Epithelial cell of prostate (primary cell): ENCODE results near the gene PAX5.

Source experiments
- DNase-seq: peaks from one replicate; pipeline ENCODE4 v3.0.0-alpha.2; 2011; ENCODE audit warnings: low read depth, low spot score
- H3K27ac ChIP-seq: fragments of 450-650 bp; 2 replicates; pipeline ENCODE4 v1.5.1; 2017; ENCODE audit warnings: mild to moderate bottlenecking

Gene PAX5

GRCh38 chr9:36796671-36797419, 237.2 kb downstream of the PAX5 start:
- DNase-seq: no peak
- H3K27ac ChIP-seq: no peak overlapping the region

- no peak for DNase-seq
- H3K27ac ChIP-seq: no peak overlapping the region
Measured at GRCh38 chr9:36794461-36794860, 239.6 kb downstream of the PAX5 start.

GRCh38 chr9:36793277-36793676, 240.8 kb downstream of the PAX5 start:
- H3K27ac ChIP-seq: no peak overlapping the region
- no peak for DNase-seq

GRCh38 chr9:36791222-36791950, 242.7 kb downstream of the PAX5 start:
- H3K27ac ChIP-seq: no peak overlapping the region
- DNase-seq: no peak

- no peak overlapping the region for H3K27ac ChIP-seq
- no peak for DNase-seq
Measured at GRCh38 chr9:36789886-36790285, 244.2 kb downstream of the PAX5 start.

GRCh38 chr9:36788534-36788933, 245.5 kb downstream of the PAX5 start:
- H3K27ac ChIP-seq: no peak overlapping the region
- no peak for DNase-seq

- DNase-seq: no peak
- H3K27ac ChIP-seq: no peak overlapping the region
Measured at GRCh38 chr9:36787709-36788108, 246.4 kb downstream of the PAX5 start.
